ENCODE results near the gene ADGRF5. TPM values are rescaled to one million over a fixed set of nuclear protein-coding genes. Genes with fewer than 3 reads are reported as not detected.
A peak's percentile ranks its signal among the peaks of the same experiment; 100 is the strongest.

Gene ADGRF5
- total RNA-seq, 1 donor from 2014 or later, result 238 TPM

- peak overlapping the region; percentile 55 for H3K4me3 ChIP-seq
- DNase-seq (no peak), ATAC-seq (peak; percentile 54 to 61)
- intact Hi-C loops (cut with DNase I), result no loop called here
- H3K27me3 ChIP-seq (ENCODE audit: low read depth), result no peaks in the 10 kb centered on the region
- peaks cover 25% of the 10 kb centered on the region for H3K4me1 ChIP-seq
- no peaks in the 10 kb centered on the region for H3K36me3 ChIP-seq
- TF ChIP-seq CTCF (IDR thresholded peaks at IDR 0.05), result no peak
- H3K9me3 ChIP-seq, result no peaks in the 10 kb centered on the region
- peak overlapping the region; percentile 82 for H3K27ac ChIP-seq
Measured at GRCh38 chr6:46954837-46955451, 33.2 kb upstream of the ADGRF5 start.

- Histone ChIP-seq H3K36me3 (no peaks in the 10 kb centered on the region), H3K4me1 (peaks cover 36% of the 10 kb centered on the region), H3K27ac (peak overlapping the region; percentile 82), H3K9me3 (no peaks in the 10 kb centered on the region), H3K4me3 (peak overlapping the region; percentile 55), H3K27me3 (ENCODE audit: low read depth) (no peaks in the 10 kb centered on the region)
- intact Hi-C loops (cut with DNase I), result no loop called here
- TF ChIP-seq CTCF (IDR thresholded peaks at IDR 0.05), result no peak
- ATAC-seq, result no peak
- no peak for DNase-seq
Measured at GRCh38 chr6:46953921-46954320, 32.2 kb upstream of the ADGRF5 start.

- H3K4me1 ChIP-seq, result peaks cover 58% of the 10 kb centered on the region
- ATAC-seq (peak; percentile 80 to 88), DNase-seq (peak; percentile 78)
- no peak overlapping the region for H3K4me3 ChIP-seq
- H3K27me3 ChIP-seq (ENCODE audit: low read depth), result no peaks in the 10 kb centered on the region
- H3K36me3 ChIP-seq, result no peaks in the 10 kb centered on the region
- intact Hi-C loops (cut with DNase I), result no loop called here
- peak overlapping the region; percentile 82 for H3K27ac ChIP-seq
- H3K9me3 ChIP-seq, result no peaks in the 10 kb centered on the region
- TF ChIP-seq CTCF (IDR thresholded peaks at IDR 0.05), result no peak
Measured at GRCh38 chr6:46949632-46950280, 28.0 kb upstream of the ADGRF5 start.

- Histone ChIP-seq H3K4me1 (peaks cover 58% of the 10 kb centered on the region), H3K27ac (peak overlapping the region; percentile 82), H3K9me3 (no peaks in the 10 kb centered on the region), H3K27me3 (ENCODE audit: low read depth) (no peaks in the 10 kb centered on the region), H3K36me3 (no peaks in the 10 kb centered on the region), H3K4me3 (peak overlapping the region; percentile 1)
- ATAC-seq (peak; percentile 32 to 45), DNase-seq (no peak)
- intact Hi-C loops (cut with DNase I), result no loop called here
- no peak for TF ChIP-seq CTCF (IDR thresholded peaks at IDR 0.05)
Measured at GRCh38 chr6:46948699-46949098, 27.0 kb upstream of the ADGRF5 start.

GRCh38 chr6:46947497-46947896 lies 25.8 kb upstream of the ADGRF5 start:
- intact Hi-C loops (cut with DNase I), result no loop called here
- no peak for ATAC-seq
- Histone ChIP-seq H3K27me3 (ENCODE audit: low read depth) (no peaks in the 10 kb centered on the region), H3K4me3 (no peak overlapping the region), H3K9me3 (no peaks in the 10 kb centered on the region), H3K27ac (peak overlapping the region; percentile 82), H3K36me3 (no peaks in the 10 kb centered on the region), H3K4me1 (peaks cover 62% of the 10 kb centered on the region)
- TF ChIP-seq CTCF (IDR thresholded peaks at IDR 0.05), result no peak
- no peak for DNase-seq

Measured in lower lobe of right lung (tissue), 2 donors.